CD14-positive monocyte (primary cell): ENCODE measurements around the gene FKBP2. TPM values are rescaled to one million over a fixed set of nuclear protein-coding genes. Genes with fewer than 3 reads are reported as not detected.

ENCODE experiments used
- DNase-seq, 3 donors: peaks; one replicate each; pipeline ENCODE4 v3.0.0-alpha.2; 2011 to 2022
- H2AFZ ChIP-seq: 2 replicates; pipeline ENCODE4 v1.6.0; 2012; ENCODE audit warnings: mild to moderate bottlenecking, low read depth, low read length, inconsistent platforms; ENCODE audit not compliant: insufficient read depth, poor library complexity, severe bottlenecking
- H3K27ac ChIP-seq, 2 donors: 1 replicate in 1 of 2; 2 replicates in 1 of 2; pipeline ENCODE4 v1.5.1; 2012 to 2013; ENCODE audit warnings: low read length in 2 of 2, control low read depth in 1 of 2, inconsistent platforms in 1 of 2, low read depth in 1 of 2, mild to moderate bottlenecking in 1 of 2
- H3K27me3 ChIP-seq, 2 donors: one replicate each; pipeline versions ENCODE4 v1.6.0 to v1.6.1; 2011 to 2013; ENCODE audit warnings: low read length in 2 of 2; ENCODE audit not compliant: control insufficient read depth in 2 of 2, insufficient read depth in 2 of 2
- H3K36me3 ChIP-seq, 2 donors: replicated peaks in 1 of 2; 1 replicate in 1 of 2; 2 replicates in 1 of 2; pipeline versions ENCODE4 v1.5.1 to v1.6.1; 2012 to 2013; ENCODE audit warnings: low read length in 2 of 2, control low read depth in 1 of 2, inconsistent platforms in 1 of 2, mild to moderate bottlenecking in 1 of 2; ENCODE audit not compliant: insufficient read depth in 2 of 2, control insufficient read depth in 1 of 2
- H3K4me1 ChIP-seq, 2 donors: 1 replicate in 1 of 2; 2 replicates in 1 of 2; pipeline versions ENCODE4 v1.5.1 to v1.6.1; 2012 to 2013; ENCODE audit warnings: low read length in 2 of 2, control low read depth in 1 of 2, inconsistent platforms in 1 of 2, mild to moderate bottlenecking in 1 of 2, moderate library complexity in 1 of 2; ENCODE audit not compliant: insufficient read depth in 2 of 2, control insufficient read depth in 1 of 2
- H3K4me2 ChIP-seq: replicated peaks from 2 replicates; pipeline ENCODE3; 2012; ENCODE audit warnings: low read length, moderate library complexity, mild to moderate bottlenecking; ENCODE audit not compliant: poor library complexity, severe bottlenecking; ENCODE audit errors: extremely low read depth
- H3K4me3 ChIP-seq, 3 experiments: fragments of 200-600 bp in 1 of 3; sonication (generic) in 1 of 3; replicated peaks in 1 of 3; 1 replicate in 2 of 3; 2 replicates in 1 of 3; pipeline ENCODE4 v1.5.1; 2011 to 2013; ENCODE audit warnings: low read length in 3 of 3, mild to moderate bottlenecking in 3 of 3, control low read depth in 2 of 3, low read depth in 2 of 3, inconsistent platforms in 1 of 3, moderate library complexity in 1 of 3
- H3K79me2 ChIP-seq: 2 replicates; pipeline ENCODE4 v1.6.0; 2012; ENCODE audit warnings: mild to moderate bottlenecking, control low read depth, inconsistent platforms, low read length, moderate library complexity; ENCODE audit not compliant: insufficient read depth
- H3K9ac ChIP-seq: 2 replicates; pipeline ENCODE4 v1.6.0; 2017; ENCODE audit warnings: low read length, mild to moderate bottlenecking; ENCODE audit not compliant: insufficient read depth, poor library complexity, severe bottlenecking
- H3K9me3 ChIP-seq, 2 donors: replicated peaks in 1 of 2; 1 replicate in 1 of 2; 2 replicates in 1 of 2; pipeline versions ENCODE4 v1.5.1 to v1.6.1; 2012 to 2013; ENCODE audit warnings: low read length in 2 of 2, control low read depth in 1 of 2; ENCODE audit not compliant: control insufficient read depth in 1 of 2, insufficient read depth in 1 of 2
- H4K20me1 ChIP-seq: 2 replicates; pipeline ENCODE4 v1.6.0; 2012; ENCODE audit warnings: mild to moderate bottlenecking, low read length, control low read depth, moderate library complexity; ENCODE audit not compliant: insufficient read depth
- H3K27ac Mint-ChIP-seq, 7 donors: one replicate each; pipeline ENCODE4 v1.8.0; 2020; ENCODE audit warnings: mild to moderate bottlenecking in 7 of 7, mixed read lengths in 7 of 7, moderate library complexity in 6 of 7, inconsistent platforms in 2 of 7
- H3K27me3 Mint-ChIP-seq, 3 donors: one replicate each; pipeline ENCODE4 v1.8.0; 2021 to 2022; ENCODE audit warnings: low read depth in 3 of 3, mild to moderate bottlenecking in 3 of 3, mixed read lengths in 3 of 3, moderate library complexity in 3 of 3, inconsistent platforms in 1 of 3
- H3K36me3 Mint-ChIP-seq, 2 donors: one replicate each; pipeline ENCODE4 v1.8.0; 2020; ENCODE audit warnings: mixed read lengths in 2 of 2, inconsistent platforms in 1 of 2, mild to moderate bottlenecking in 1 of 2
- H3K4me1 Mint-ChIP-seq: one replicate; pipeline ENCODE4 v1.8.0; 2020; ENCODE audit warnings: mild to moderate bottlenecking, mixed read lengths
- H3K4me3 Mint-ChIP-seq, 2 donors: one replicate each; pipeline ENCODE4 v1.8.0; 2020; ENCODE audit warnings: mild to moderate bottlenecking in 2 of 2, mixed read lengths in 2 of 2, moderate library complexity in 1 of 2
- H3K9me3 Mint-ChIP-seq, 7 donors: one replicate each; pipeline ENCODE4 v1.8.0; 2020 to 2022; ENCODE audit warnings: mixed read lengths in 7 of 7, mild to moderate bottlenecking in 6 of 7, moderate library complexity in 6 of 7, inconsistent platforms in 2 of 7
- WGBS: methylation state at CpG from one replicate; pipeline ENCODE4 v1.1.5; 2013; ENCODE audit warnings: missing lambda C conversion rate; ENCODE audit not compliant: insufficient coverage; 5-methylcytosine and 5-hydroxymethylcytosine counted together
- intact Hi-C, 2 donors: fragments of 100-400 bp; cut with micrococcal nuclease; formaldehyde crosslinking; loops; one replicate each; pipeline versions ENCODE4 v1.15.0 to v1.15.1; 2023
- polyA plus RNA-seq, 3 donors: library from polyadenylated mRNA; depleted of rRNA in 1 of 3; unstranded in 2 of 3; stranded (reverse) in 1 of 3; fragments of 300-500 nt in 2 of 3; fragments of >200 nt in 1 of 3; fragmentation: Illumina TruSeq in 2 of 3; gene quantifications; 1 replicate in 2 of 3; 2 replicates in 1 of 3; pipeline ENCODE4 v1.2.3, GENCODE V29; 2012 to 2021
- TF ChIP-seq, protein P1 (sequence below): fragments of 200-600 bp; IDR thresholded peaks from one replicate; pipeline ENCODE4 v1.8.0; 2022; ENCODE audit warnings: antibody characterized with exemption, mild to moderate bottlenecking

FKBP2 gene
- polyA plus RNA-seq, 3 donors: 38.9 to 80.7 (median 71.1) TPM

DNA sequence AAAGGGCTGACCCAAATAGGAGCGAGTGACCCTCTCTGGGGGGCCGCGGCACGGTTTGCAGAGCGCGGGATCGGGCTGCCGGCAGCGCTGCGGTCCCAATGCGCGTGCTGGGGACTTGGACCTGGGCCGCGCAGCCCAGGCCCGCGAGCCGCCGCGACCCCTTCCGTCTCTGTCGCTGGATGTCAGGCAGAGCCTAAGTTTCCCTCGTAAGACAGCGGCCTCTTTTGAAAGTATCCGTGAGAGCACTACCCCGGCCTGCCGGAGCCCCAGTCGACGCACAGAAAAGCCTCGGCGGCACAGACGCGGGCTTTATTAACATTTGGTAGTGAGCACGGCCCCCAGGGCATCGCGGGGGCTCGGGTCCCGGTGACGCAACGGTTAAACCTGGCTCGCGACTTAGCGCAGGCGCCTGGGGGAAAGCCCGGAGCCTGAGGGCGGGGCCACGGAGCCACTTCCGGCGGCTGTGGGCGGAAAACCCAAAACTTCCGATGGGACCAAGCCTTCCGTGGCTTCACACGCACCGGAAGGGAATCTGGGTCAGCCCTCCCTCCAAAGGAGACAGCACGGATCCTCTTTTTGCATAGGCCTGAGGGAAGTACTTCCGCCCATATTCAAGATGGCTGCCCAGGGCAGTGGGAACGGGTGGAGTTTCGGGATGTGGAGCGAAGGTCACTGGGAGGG is 28.8 kb downstream of the FKBP2 start:
- no peaks in the 10 kb centered on the region for H3K27me3 Mint-ChIP-seq
- no peaks in the 10 kb centered on the region for H3K9me3 Mint-ChIP-seq
- H3K36me3 Mint-ChIP-seq: peaks cover 14 to 27% of the 10 kb centered on the region in 2 donors
- peak overlapping the region; percentile 94 for H3K9ac ChIP-seq
- TF ChIP-seq, protein P1, sequence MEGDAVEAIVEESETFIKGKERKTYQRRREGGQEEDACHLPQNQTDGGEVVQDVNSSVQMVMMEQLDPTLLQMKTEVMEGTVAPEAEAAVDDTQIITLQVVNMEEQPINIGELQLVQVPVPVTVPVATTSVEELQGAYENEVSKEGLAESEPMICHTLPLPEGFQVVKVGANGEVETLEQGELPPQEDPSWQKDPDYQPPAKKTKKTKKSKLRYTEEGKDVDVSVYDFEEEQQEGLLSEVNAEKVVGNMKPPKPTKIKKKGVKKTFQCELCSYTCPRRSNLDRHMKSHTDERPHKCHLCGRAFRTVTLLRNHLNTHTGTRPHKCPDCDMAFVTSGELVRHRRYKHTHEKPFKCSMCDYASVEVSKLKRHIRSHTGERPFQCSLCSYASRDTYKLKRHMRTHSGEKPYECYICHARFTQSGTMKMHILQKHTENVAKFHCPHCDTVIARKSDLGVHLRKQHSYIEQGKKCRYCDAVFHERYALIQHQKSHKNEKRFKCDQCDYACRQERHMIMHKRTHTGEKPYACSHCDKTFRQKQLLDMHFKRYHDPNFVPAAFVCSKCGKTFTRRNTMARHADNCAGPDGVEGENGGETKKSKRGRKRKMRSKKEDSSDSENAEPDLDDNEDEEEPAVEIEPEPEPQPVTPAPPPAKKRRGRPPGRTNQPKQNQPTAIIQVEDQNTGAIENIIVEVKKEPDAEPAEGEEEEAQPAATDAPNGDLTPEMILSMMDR: peak; percentile 17
- peak; percentile 98 to 100 (median 99) for DNase-seq
- peaks cover 19% of the 10 kb centered on the region in 2 donors for H3K36me3 ChIP-seq
- intact Hi-C loops: loop anchor here (1.0 to 5.0 kb wide), 5 partner anchors 15 to 35 kb away; partner anchors contain the start of genes BAD (in 2 of the 2), CATSPERZ (in 1 of the 2) and GPR137 (in 1 of the 2)
- H4K20me1 ChIP-seq: no peaks in the 10 kb centered on the region
- WGBS: under 1% methylated on average over 58 of the region's 58 CpGs
- H3K4me3 ChIP-seq: peak overlapping the region; percentile 61 to 95 (median 67)
- H2AFZ ChIP-seq: peak overlapping the region; percentile 85
- H3K4me1 ChIP-seq: peaks cover 29 to 34% of the 10 kb centered on the region in 2 donors
- H3K27ac Mint-ChIP-seq: peak overlapping the region; percentile 96 to 99 (median 98)
- peak overlapping the region; percentile 89 for H3K4me2 ChIP-seq
- peak overlapping the region; percentile 84 to 97 for H3K27ac ChIP-seq
- no peaks in the 10 kb centered on the region for H3K27me3 ChIP-seq
- peaks cover 8% of the 10 kb centered on the region for H3K79me2 ChIP-seq
- H3K4me1 Mint-ChIP-seq: peaks cover 29% of the 10 kb centered on the region
- H3K9me3 ChIP-seq: no peaks in the 10 kb centered on the region
- peak overlapping the region; percentile 94 to 98 for H3K4me3 Mint-ChIP-seq

DNA sequence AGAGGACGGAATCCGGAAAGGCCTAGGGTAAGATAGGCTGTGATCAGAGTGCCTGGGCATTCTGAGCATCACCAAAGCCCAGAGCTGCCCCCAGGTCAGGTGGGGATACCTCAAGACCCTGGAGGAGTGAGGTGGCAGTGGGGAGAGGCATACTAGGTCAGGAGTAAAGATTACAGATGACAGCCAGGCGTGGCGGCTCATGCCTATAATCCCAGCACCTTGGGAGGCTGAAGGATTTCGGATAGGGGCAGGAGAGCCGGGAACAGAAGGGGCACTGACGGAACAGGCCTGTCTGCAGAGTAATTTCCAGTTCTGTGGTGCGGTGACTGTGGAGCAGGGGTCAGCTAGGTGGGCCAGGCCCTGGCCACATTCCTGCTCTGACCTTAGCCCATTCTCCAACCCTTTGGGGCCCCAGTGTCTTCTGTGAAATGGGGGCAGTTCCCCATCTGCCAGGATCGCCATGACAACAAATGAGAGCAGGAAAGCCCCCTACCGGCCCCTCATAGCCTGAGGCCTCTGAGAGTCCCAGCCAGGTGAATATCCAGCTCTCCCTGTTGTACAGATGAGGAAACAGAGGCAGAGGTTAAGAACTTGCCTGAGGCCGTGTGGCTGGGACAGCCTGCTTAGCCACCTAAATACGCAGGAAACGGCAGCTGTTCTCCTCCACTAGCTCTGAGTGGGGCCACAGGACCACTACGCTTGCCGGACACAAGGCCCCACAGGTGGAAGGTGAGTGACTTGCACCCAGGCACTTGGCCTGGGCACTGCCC is 34.3 kb downstream of the FKBP2 start:
- no peaks in the 10 kb centered on the region for H4K20me1 ChIP-seq
- Mint-ChIP-seq H3K27me3 (peaks cover 0 to 1% (median 0%) of the 10 kb centered on the region in 3 donors), H3K27ac (peak overlapping the region in 1 of 7 donors; percentile 26), H3K4me3 (no peak overlapping the region), H3K9me3 (no peaks in the 10 kb centered on the region), H3K36me3 (peaks cover 16 to 33% of the 10 kb centered on the region in 2 donors), H3K4me1 (peaks cover 8% of the 10 kb centered on the region)
- intact Hi-C loops: no loop called here
- TF ChIP-seq, protein P1: no peak
- no peak for DNase-seq
- no peaks in the 10 kb centered on the region for H3K9me3 ChIP-seq
- H3K79me2 ChIP-seq: peaks cover 8% of the 10 kb centered on the region
- H3K4me3 ChIP-seq: no peak overlapping the region
- no peak overlapping the region for H3K4me2 ChIP-seq
- H3K27ac ChIP-seq: no peak overlapping the region
- H3K27me3 ChIP-seq: no peaks in the 10 kb centered on the region
- H3K4me1 ChIP-seq: peaks cover 8 to 10% of the 10 kb centered on the region in 2 donors
- H3K36me3 ChIP-seq: peaks cover 4 to 25% of the 10 kb centered on the region in 2 donors
- no peak overlapping the region for H2AFZ ChIP-seq
- WGBS: 97% methylated on average over 13 of the region's 15 CpGs
- no peak overlapping the region for H3K9ac ChIP-seq
